RPMI8226 (cell line): ENCODE measurements around the gene ZYG11A.
A peak's percentile ranks its signal among the peaks of the same experiment; 100 is the strongest.
"Not testable (repeated sequence)": the region's sequence is repeated elsewhere in the genome, so short reads cannot be mapped to it uniquely, and the experiment has no call there.

Source experiments
- DNase-seq: peaks from one replicate; pipeline ENCODE4 v3.0.0-alpha.2; 2015

The ZYG11A gene

DNA sequence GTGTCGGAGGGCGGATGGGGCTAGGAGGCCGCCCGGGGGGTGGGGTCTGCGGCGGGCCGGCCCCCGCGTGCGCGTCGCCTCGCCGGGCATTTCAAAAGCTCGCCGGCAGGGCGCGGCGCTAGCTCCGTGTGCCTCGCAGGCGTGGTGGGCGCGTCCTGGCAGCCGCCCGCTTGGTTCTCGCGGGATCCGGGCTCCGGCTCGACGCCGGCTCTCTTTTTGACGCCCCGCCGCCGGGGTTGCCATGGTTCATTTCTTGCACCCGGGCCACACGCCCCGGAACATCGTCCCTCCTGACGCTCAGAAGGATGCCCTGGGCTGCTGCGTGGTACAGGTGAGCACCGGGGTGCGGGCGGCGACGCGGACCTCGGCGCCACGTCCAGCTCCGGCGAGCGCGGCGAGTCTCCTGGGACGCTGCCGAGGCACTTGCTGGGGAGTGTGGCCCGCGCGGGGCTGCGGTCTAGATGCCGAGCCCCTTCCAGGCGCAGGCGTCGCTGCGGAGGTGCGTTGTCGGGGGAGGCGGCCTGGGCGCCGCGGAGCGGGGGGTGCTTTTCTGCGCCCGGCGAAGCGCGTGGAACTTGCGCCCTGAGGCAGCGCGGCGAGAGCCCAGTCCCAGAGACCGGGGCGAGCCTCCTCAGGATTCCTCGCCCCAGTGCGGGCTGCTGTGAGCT is at the start of gene ZYG11A:
ZYG11A (plus strand) TSS at position 118 of the 668 bp plus-strand sequence; CDS start at position 242, 124 bp downstream.
- DNase-seq, result peak; percentile 98

DNA sequence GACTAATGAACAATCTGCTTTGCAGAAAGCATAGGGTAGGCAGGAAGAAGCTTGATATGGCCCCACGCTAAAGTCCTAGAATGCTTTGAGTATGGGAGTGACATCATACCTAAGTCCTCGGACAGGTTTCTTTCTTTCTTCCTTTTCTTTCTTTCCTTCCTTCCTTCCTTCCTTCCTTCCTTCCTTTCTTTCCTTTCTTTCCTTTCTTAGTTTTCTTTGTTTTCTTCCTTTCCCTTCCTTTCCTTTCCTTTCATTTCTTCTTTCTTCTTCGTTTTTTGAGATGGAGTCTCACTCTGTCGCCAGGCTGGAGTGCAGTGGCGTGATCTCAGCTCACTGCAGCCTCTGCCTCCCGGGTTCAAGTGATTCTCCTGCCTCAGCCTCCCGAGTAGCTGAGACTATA is 48.8 kb upstream of the ZYG11A start:
- not testable (repeated sequence) for DNase-seq

DNA sequence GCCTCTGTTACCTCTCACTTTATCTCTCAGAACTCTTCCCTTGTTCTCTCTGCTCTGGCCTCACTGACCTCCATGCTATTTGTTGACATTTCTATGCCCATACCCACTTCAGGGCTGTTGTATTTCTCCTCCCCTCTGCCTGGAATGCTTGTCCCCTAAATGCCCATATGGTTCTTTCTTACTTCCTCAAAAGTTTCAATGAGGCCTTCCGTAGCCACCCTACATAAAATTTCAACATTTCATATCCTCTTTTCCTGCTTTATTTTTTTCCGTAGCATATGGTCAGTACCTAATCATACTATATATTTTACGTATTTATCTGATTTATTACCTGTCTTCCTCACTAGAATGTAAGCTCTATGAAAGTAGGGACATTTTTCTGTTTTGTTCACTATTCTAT is 47.1 kb upstream of the ZYG11A start:
- no peak for DNase-seq

DNA sequence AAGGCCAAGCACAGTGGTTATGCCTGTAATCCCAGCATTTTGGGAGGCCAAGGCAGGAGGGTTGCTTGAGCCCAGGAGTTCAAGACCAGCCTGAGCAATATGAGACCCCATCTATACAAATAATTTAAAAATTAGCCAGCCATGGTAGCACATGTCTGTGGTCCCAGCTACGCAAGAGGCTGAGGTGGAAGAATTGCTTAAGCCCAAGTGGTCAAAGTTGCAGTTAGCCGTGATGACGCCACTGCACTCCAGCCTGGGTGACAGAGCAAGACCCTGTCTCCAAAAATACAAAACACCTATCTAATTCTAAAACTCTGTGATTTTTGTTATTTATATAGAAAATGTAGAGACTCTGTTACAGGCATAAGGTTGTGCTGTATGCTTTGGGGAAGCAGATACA is 44.2 kb upstream of the ZYG11A start:
- DNase-seq, result no peak

DNA sequence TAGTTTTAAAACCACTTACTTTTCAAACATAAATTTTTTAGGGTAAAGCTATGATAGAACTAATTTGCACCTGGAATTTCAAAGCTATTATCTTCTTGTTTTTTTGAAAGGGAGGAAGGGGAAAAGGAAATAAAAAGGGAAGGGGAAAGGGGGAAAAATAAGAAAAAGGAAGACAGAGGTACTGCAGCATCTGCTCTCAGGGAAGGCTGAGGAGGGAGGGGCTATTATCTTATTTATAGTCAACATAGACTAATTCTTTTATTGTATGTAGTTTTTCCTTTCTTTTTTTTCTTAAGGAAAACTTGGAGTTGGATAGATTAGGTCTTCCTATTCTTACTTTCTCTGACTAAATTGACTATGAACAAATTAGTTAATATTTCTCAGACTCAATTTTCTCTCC is 41.5 kb upstream of the ZYG11A start:
- no peak for DNase-seq

DNA sequence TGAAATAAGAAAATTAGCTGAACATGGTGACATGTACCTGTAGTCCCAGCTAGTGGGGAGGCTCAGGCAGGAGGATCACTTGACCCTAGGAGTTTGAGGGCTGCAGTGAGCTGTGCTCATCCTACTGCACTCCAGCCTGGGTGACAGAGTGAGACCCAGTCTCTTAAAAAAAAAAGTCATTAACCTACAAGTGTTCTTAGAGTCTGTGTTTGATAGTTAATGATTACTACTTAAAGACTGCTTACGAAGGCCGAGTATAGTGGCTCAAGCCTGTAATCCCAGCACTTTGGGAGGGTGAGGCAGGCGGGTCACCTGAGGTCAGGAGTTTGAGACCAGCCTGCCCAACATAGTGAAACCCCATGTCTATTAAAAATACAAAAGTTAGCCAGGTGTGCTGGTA is 38.5 kb upstream of the ZYG11A start:
- DNase-seq, result not testable (repeated sequence)

DNA sequence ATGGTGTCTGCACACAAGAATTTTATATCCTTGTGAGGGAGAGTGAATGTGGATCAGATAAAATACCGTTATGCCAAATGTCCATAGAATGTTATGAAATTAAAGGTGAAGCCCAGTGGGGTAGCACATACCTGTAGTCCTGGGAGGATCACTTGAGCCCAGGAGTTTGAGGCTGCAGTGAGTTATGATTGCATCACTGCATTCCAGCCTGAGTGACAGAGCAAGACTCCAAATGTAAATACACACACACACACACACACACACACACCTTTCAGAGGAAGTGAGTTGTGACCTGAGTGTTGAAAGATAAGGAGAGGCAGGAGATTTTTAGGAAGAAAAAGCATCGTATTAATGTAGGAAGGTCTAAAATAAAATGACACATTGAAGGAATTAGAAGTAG is 28.1 kb upstream of the ZYG11A start:
- no peak for DNase-seq

DNA sequence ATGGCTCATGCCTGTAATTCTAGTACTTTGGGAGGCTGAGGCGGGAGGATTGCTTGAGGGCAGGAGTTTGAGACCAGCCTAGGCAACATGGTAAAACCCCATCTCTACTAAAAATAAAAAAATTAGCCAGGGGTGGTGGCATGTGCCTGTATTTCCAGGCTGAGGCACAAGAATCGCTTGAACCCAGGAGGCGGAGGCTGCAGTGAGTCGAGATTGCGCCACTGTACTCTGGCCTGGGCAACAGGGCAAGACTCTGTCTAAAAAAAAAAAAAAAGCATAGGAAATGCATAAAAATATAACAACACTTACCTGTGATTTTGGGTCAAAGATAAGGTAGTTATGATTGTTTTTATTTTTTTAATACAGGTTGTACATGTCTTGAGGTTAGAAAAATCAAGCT is 21.7 kb upstream of the ZYG11A start:
- DNase-seq, result not testable (repeated sequence)

DNA sequence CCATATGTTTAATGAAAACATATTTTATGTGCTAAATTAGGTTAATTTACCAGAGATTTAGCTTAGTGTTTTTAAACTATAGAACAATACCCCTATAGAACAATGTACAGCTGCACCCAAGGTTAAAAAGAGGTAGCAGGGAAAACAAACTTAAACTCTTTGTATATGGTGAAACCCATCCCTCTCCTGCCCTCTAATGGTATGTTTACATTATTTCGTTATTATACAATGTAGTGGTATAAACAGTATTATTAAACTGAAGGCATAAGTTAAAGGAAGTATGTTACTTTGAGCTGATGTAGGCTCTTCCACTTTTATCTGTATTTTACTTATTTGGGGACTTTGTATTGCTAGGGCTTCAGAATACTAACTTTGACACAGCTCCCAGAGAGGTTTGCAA is 16.7 kb upstream of the ZYG11A start:
- DNase-seq, result peak; percentile 50

DNA sequence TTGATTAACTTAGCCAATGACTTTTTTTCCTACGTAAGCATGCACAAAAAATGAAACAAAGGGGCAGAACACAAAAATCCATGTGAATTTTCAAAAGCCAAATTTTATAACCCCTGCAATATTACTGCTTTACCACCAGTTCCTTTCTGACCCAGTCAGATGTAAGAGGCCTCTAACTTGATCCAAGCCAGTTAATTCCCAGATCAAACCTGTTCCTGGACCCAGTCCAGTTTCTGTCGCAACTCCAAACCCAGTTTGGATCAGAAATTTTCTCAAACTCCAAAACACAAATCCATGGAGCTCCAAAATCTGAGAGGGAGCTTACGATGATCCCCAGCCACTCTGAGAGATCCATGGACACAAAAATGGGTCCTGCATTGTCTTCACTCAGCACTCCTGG is 7.8 kb upstream of the ZYG11A start:
- DNase-seq, result no peak

DNA sequence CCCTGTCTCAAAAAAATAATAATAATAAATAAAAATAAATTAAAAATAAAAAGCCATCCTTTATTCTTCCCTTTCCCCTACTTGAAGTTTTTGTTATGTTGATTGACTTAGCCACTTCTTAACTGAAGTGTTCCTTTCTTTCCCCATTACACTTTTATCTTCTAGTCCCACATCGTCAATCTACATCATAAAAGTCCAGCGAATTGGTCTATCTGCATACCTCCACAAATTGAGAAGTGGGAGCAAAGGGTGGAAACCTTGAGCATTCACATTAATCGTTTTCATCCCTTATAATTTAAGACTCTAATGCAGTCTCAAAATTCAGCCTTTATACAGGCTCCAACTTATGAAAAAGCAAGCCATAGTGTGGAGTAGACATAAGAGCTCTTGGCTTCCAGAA is 6.5 kb upstream of the ZYG11A start:
- DNase-seq, result no peak

DNA sequence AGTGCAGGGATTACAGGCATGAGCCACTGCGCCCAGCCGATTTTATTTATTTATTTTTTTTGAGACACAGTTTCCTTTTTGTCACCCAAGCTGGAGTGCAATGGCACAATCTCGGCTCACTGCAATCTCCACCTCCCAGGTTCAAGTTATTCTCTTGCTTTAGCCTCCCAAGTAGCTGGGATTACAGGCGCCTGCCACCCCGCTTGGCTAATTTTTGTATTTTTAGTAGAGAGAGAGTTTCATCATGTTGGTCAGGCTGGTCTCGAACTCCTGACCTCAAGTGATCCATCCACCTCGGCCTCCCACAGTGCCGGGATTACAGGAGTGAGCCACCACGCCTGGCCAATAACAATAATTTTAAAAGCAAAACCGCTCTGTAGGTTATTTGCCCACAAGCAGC is 3.4 kb upstream of the ZYG11A start:
- not testable (repeated sequence) for DNase-seq

DNA sequence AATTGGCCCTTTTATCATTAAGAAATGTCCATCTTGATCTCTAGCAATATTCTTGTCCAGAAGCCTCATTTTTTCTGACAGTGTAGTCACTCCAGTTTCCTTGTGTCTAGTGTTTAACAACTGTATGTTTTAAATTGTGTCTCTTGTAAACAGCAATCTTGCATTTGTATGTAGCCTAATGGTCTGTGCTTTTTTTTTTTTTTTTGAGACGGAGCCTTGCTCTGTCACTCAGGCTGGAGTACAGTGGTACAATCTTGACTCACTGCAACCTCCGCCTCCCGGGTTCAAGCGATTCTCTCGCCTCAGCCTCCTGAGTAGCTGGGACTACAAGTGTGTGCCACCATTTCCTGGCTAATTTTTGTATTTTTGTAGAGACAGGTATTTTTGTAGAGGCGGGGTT is 2.6 kb downstream of the ZYG11A start:
- DNase-seq, result not testable (repeated sequence)

DNA sequence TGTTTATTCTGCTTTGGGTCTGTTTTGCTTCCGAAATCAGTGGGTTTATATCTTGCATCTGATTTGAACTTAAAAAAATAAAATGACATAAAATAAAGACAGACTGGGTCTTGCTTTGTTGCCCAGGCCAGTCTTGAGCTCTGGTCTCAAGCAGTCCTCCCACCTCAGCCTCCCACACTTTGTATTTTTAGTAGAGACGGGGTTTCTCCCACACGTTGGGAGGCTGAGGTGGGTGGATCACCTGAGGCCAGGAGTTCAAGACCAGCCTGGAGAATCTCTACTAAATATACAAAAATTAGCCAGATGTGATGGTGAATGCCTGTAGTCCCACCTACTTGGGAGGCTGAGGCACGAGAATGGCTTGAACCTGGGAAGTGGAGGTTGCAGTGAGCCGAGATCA is 5.9 kb downstream of the ZYG11A start:
- DNase-seq, result no peak

DNA sequence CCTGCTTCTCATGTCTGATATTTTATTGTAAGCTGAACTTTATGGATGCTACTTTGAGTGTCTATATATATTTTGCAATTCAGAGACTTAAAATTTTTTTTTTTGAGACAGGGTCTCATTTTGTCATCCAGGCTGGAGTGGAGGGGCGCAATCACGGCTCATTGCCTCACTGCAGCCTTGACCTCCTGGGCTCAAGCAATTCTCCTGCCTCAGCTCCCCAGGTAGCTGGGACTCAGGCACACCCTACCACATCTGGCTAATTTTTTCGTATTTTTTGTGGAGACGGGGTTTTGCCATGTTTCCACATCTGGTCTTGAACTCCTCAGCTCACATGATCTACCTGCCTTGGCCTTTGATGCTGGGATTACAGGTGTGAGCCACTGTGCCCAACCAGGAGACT is 8.4 kb downstream of the ZYG11A start:
- no peak for DNase-seq

DNA sequence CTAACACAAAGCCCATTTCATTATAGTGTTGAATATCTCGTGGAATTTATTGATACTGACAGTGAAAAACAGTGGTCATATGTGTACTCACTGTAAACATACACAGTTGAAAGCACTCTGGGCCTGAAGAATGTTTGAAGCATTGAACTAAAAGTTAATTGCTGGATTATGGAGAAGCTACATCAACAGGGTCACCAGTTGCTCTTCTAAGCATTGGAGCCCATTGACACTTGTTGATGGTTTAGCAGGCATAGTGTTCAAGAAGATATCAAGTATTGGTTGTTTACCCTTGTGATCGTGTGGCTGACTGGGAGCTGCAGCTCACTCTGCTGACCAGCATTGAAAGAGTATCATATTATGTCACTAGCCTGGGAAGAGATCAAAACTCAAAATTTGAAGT is 10.3 kb downstream of the ZYG11A start:
- no peak for DNase-seq

DNA sequence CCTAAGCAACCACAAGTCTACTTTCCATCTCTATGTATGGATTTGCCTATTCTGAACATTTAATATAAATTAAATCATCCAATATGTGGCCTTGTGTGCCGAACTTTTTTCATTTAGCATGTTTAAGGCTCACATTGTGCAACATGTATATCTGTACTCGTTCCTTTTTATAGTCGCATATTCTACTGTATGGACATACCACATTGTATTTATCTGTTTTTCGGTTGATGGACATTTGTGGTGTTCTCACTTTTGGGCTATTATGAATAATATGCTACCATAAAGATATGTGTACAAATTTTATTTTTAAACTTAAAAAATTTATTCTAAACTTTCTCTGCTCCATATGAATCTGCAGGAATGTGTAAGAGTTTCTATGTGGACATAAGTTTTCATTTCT is 13.0 kb downstream of the ZYG11A start:
- DNase-seq, result no peak

DNA sequence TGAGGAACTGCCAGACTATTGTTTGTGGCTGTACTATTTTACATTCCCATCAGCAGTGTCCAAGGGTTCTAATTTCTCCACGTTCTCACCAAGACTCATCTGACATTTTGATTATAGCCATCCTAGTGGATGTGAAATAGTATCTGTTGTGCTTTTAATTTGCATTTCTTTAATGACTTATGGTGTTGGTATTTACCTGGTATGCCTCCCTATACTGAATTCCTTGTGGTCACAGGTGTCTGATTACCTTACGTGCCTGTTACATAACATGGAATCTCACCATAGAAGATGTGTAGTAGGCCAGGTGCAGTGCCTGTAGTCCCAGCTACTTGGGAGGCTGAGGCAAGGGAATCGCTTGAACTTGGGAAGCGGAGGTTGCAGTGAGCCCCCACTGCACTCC is 13.5 kb downstream of the ZYG11A start:
- no peak for DNase-seq

DNA sequence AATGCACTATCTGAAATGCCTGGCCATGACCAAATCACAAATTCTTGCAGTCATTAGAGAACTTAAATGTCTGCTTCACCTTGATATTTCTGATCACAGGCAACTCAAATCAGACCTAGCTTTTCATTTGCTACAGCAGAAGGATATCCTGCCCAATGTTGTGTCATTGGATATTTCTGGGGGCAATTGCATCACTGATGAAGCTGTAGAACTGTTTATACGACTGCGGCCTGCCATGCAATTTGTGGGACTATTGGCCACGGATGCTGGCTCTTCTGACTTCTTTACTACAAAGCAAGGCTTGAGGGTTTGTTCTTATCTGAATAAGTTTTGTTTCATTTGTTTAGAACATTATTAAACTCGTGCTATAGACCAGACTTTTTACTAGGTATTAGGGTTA is 14.9 kb downstream of the ZYG11A start:
- DNase-seq, result no peak

DNA sequence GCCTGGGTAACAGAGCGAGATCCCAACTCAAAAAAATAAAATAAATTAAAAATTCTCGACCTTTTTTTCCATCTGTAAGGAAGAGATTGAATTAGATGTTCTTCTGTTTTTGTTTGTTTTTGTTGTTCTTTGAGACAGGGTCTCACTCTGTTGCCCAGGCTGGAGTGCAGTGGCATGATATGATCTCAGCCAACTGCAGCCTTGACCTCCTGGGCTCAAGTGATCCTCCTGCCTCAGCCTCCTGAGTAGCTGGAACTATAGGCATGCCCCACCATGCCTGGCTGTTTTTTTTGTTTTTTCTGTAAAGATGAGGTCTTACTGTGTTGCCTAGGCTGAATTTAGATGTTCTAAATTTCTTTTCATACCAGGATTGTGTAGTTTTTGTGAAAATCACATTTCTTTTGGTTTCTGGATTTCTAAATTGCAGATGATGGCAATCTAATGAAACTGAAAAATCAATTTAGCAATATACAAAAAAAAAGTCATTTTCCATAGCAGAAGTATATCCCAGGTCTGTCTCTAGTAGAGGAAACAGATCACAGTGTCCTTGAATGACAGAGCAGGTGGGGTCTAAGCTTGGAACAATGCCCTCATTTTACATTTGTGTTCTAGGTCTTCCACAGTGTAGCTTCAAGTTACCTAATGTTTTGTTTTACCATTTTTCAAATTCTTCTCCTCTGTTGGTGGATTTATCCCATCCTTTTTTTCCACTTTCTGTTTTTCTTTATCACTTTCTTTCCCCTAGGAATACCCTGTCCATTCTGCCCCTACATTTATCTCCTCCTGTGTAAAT is 20.3 kb downstream of the ZYG11A start:
- no peak for DNase-seq

DNA sequence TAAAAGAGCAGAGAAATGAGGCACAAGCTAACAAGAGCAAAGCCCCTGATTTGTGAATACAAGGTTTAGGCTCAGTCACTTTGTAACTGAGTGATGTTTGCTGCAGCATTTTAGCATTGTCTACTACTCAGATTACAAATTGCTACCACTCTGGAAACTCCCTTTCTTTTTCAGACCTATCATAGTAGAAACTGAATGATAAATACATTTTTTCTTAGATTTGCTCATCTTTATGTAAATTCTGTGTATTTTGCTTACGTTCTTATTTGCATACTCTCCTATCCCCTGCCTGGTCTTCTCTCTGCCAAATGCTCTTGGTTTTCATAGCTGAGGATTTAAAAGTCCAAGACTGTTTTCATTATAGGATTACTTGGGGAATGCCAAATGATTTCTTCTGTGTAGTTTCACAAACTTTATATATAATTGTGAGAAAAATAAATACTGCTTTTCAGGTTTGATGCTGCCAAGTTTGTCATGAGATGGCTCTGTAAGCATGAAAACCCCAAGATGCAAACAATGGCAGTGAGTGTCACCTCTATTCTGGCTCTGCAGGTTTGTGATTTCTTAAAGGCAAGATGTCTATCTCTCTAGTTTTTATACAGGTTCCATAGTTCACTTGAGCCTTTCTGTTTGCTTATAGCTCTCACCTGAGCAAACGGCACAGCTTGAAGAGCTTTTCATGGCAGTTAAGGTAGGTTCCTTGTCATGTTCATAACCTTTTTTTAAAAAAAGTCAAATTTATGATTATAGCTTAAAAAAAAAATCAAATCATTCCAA is 24.7 kb downstream of the ZYG11A start:
- DNase-seq, result no peak

DNA sequence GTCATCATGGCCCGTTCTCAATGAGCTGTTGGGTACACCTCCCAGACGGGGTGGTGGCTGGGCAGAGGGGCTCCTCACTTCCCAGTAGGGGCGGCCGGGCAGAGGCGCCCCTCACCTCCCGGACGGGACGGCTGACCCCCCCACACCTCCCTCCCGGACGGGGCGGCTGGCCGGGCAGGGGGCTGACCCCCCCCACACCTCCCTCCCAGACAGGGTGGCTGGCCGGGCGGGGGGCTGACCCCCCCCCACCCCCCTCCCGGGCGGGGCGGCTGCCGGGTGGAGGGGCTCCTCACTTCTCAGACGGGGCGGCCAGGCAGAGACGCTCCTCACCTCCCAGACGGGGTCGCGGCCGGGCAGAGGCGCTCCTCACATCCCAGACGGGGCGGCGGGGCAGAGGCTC is 27.2 kb downstream of the ZYG11A start:
- DNase-seq, result not testable (repeated sequence)

DNA sequence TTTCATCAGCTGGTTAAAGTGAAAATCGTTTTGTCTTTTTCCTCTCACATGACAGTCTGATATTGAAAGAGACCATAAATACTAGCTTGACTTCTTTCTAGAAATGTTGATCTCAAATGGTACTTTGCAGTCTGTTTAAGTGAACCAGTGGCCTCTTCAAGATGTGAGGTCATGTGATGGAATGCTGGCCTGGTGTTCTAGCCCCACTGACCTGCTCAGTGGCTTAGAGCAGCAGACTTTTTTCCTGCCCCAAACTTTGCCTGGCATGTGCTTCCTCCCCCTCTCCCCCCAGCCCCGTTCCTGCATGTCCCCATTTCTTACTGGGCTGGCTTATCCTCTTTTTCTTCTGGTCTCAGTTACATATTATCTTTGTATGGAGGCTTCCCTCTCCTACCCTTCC is 34.3 kb downstream of the ZYG11A start:
- DNase-seq, result no peak

DNA sequence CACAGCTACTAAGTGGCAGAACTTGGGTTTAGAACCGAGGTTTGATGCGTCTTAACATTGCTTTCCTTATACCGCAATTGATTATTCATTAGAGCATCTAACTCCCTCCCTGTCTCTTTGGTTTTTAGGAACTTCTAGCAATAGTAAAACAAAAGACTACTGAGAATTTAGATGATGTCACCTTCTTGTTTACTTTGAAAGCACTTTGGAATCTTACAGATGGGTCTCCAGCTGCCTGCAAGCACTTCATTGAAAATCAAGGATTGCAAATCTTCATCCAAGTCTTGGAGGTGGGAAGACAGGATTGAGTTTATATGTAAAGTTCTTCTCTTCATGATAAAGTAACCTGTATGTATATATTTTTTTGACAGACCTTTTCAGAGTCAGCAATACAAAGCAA is 35.0 kb downstream of the ZYG11A start:
- DNase-seq, result no peak
